ENCODE results near the gene EPB41L4A. TPM values are rescaled to one million over a fixed set of nuclear protein-coding genes. Genes with fewer than 3 reads are reported as not detected.

EPB41L4A gene
- total RNA-seq, 2 donors from 2014 or later, result 13.0 to 23.8 TPM

GRCh38 chr5:112146323-112147226 is 272.5 kb downstream of the EPB41L4A start:
- intact Hi-C loops (cut with DNase I), result loop anchor here (2.0 to 5.0 kb wide), 2 partner anchors 594 to 598 kb away; no protein-coding TSS in a partner anchor
- DNase-seq (ENCODE audit: low spot score), result no peak

GRCh38 chr5:112143690-112144089 is 275.4 kb downstream of the EPB41L4A start:
- no peak for DNase-seq (ENCODE audit: low spot score)
- intact Hi-C loops (cut with DNase I), result no loop called here

- intact Hi-C loops (cut with DNase I), result no loop called here
- DNase-seq (ENCODE audit: low spot score), result no peak
Observed at GRCh38 chr5:112142769-112143270, 276.3 kb downstream of the EPB41L4A start.

- intact Hi-C loops (cut with DNase I), result no loop called here
Observed at GRCh38 chr5:112141582-112141981, 277.5 kb downstream of the EPB41L4A start.

GRCh38 chr5:112138526-112138925 is 280.6 kb downstream of the EPB41L4A start:
- intact Hi-C loops (cut with DNase I), result no loop called here

More at GRCh38 chr5:112141582-112141981, 277.5 kb downstream of the EPB41L4A start:
- no peak for DNase-seq (ENCODE audit: low spot score)

GRCh38 chr5:112136773-112137172 is 282.3 kb downstream of the EPB41L4A start:
- DNase-seq (ENCODE audit: low spot score), result no peak
- intact Hi-C loops (cut with DNase I), result no loop called here

More at GRCh38 chr5:112138526-112138925, 280.6 kb downstream of the EPB41L4A start:
- no peak for DNase-seq (ENCODE audit: low spot score)

GRCh38 chr5:112127861-112128260 is 291.2 kb downstream of the EPB41L4A start:
- DNase-seq (ENCODE audit: low spot score), result no peak
- intact Hi-C loops (cut with DNase I), result no loop called here

GRCh38 chr5:112126982-112127381 is 292.1 kb downstream of the EPB41L4A start:
- DNase-seq (ENCODE audit: low spot score), result no peak
- intact Hi-C loops (cut with DNase I), result no loop called here

- DNase-seq (ENCODE audit: low spot score), result no peak
- intact Hi-C loops (cut with DNase I), result no loop called here
Observed at GRCh38 chr5:112125903-112126302, 293.2 kb downstream of the EPB41L4A start.

GRCh38 chr5:112124788-112125187 is 294.3 kb downstream of the EPB41L4A start:
- DNase-seq (ENCODE audit: low spot score), result no peak
- intact Hi-C loops (cut with DNase I), result no loop called here

GRCh38 chr5:112123086-112123485 is 296.0 kb downstream of the EPB41L4A start:
- no peak for DNase-seq (ENCODE audit: low spot score)
- intact Hi-C loops (cut with DNase I), result no loop called here

- intact Hi-C loops (cut with DNase I), result no loop called here
- DNase-seq (ENCODE audit: low spot score), result no peak
Observed at GRCh38 chr5:112122353-112122752, 296.7 kb downstream of the EPB41L4A start.

- DNase-seq (ENCODE audit: low spot score), result no peak
- intact Hi-C loops (cut with DNase I), result no loop called here
Observed at GRCh38 chr5:112121258-112121657, 297.8 kb downstream of the EPB41L4A start.

- no peak for DNase-seq (ENCODE audit: low spot score)
- intact Hi-C loops (cut with DNase I), result no loop called here
Observed at GRCh38 chr5:112119969-112120368, 299.1 kb downstream of the EPB41L4A start.

GRCh38 chr5:112119508-112119907 is 299.6 kb downstream of the EPB41L4A start:
- DNase-seq (ENCODE audit: low spot score), result no peak
- intact Hi-C loops (cut with DNase I), result no loop called here

- intact Hi-C loops (cut with DNase I), result no loop called here
Observed at GRCh38 chr5:112117551-112117950, 301.5 kb downstream of the EPB41L4A start.

GRCh38 chr5:112116371-112116770 is 302.7 kb downstream of the EPB41L4A start:
- intact Hi-C loops (cut with DNase I), result no loop called here
- no peak for DNase-seq (ENCODE audit: low spot score)

More at GRCh38 chr5:112117551-112117950, 301.5 kb downstream of the EPB41L4A start:
- DNase-seq (ENCODE audit: low spot score), result no peak

- intact Hi-C loops (cut with DNase I), result no loop called here
Observed at GRCh38 chr5:112113565-112113964, 305.5 kb downstream of the EPB41L4A start.

More at GRCh38 chr5:112113565-112113964, 305.5 kb downstream of the EPB41L4A start:
- no peak for DNase-seq (ENCODE audit: low spot score)

All from posterior vena cava (tissue), 2 donors.